ENCODE data around the gene SETD3. TPM values are rescaled to one million over a fixed set of nuclear protein-coding genes. Genes with fewer than 3 reads are reported as not detected.

SETD3 gene
- total RNA-seq (2014; rRNA removed; shearing (Covaris generic)): 27.8 and 27.9 TPM in 2 replicates

GRCh38 chr14:99479906-99480869 lies at the start of gene SETD3:
Gene SETD3 (minus strand): TSS chr14:99480859. CDS start chr14:99465805, 15,054 bp downstream.

DNA sequence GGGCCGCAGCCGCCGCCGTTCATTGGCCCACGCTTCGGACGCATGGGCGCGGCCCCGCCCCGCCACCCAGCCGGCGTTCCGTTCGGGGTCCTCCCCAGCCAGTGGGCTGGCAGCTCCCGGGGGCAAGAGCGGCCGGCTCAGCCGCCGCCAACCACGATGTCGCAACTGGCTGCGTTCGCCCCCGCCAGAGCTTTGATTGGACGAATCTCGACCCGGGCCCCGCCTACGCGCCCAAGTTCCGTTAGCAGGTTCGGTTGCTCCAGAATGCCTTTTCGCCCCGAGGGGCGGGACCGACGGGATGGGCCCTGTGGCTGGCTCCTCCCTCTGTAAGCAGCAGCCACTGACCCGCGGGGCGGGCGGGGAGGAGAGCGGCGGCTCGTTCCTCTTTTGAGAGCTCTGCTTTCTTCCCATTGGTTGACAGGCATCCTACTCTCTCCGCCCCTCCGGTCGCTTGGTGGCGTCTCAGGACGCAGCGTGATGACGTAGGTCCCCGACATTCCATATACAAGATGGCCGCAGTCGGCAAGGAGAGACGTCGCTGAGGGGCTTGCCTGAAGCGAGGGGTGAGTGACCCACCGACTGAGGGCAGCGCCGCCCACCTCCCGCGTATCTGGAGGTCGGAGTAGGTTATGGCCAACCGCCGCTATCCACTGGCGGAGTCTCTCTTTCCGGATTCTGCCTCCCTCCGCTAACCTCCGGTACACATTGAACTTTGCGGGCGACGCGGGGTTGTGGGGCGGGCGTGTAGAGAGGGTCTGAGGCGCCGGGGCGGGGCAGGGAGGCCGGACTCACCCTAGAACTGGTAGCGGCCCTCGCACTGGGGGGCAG lies 472 bp upstream of the SETD3 start, which contains the start of gene CCNK:
TSS of gene CCNK (plus strand) at position 493 of the 828 bp plus-strand sequence. CDS start 11,269 bp downstream, outside the sequence.

Small RNA genes lying within 50 kb of the gene (small RNA-seq; reads per million reads assigned to genes)
- gene RNU6-91P: not detected

Other genes with a start within 250 kb of the SETD3 start
- gene BCL11B, start 208.7 kb downstream of the SETD3 start, total RNA-seq (2014; rRNA removed; shearing (Covaris generic)): 0.11 and 0.13 TPM in 2 replicates
- 9.0 and 20.2 TPM in 2 replicates for gene CCNK, start 550 bp upstream of the SETD3 start, total RNA-seq (2014; rRNA removed; shearing (Covaris generic))
- 6.3 and 7.3 TPM in 2 replicates for gene CCDC85C, start 123.3 kb upstream of the SETD3 start, total RNA-seq (2014; rRNA removed; shearing (Covaris generic))
- gene HHIPL1, start 164.3 kb upstream of the SETD3 start, total RNA-seq (2014; rRNA removed; shearing (Covaris generic)): not detected in 2 replicates
- gene CYP46A1, start 203.4 kb upstream of the SETD3 start, total RNA-seq (2014; rRNA removed; shearing (Covaris generic)): 0.03 TPM in 1 of 2 replicates, not detected in the other